GM18861 (cell line): ENCODE results near the gene CDK9.
"Not testable (repeated sequence)": the region's sequence is repeated elsewhere in the genome, so short reads cannot be mapped to it uniquely, and the experiment has no call there.

Experiments
- ATAC-seq: cut with Tn5 transposase; IDR thresholded peaks from one replicate; pipeline ENCODE4 v1.9.1; 2021; ENCODE audit not compliant: unreplicated experiment

Gene CDK9

GRCh38 chr9:127779136-127779981 lies 6.5 kb upstream of the CDK9 start:
- ATAC-seq, result peak; percentile 40

GRCh38 chr9:127780126-127780885 lies 5.5 kb upstream of the CDK9 start:
- no peak for ATAC-seq

DNA sequence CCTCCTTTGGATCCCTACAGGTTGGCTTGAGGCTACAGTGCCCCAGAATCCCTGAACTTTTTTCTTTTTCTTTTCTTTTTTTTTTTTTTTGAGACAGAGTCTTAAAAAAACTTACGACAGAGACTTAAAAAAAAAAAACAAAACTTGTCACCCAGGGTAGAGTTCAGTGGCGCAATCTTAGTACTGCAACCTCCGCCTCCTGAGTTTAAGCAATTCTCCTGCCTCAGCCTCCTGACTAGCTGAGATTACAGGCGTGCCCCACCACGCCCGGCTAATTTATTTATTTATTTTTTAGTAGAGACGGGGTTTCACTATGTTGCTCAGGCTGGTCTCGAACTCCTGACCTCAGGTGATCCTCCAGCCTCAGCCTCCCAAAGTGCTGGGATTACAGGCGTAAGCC lies 4.9 kb upstream of the CDK9 start:
- ATAC-seq, result not testable (repeated sequence)

- no peak for ATAC-seq
Measured at GRCh38 chr9:127781806-127782205, 4.0 kb upstream of the CDK9 start.

DNA sequence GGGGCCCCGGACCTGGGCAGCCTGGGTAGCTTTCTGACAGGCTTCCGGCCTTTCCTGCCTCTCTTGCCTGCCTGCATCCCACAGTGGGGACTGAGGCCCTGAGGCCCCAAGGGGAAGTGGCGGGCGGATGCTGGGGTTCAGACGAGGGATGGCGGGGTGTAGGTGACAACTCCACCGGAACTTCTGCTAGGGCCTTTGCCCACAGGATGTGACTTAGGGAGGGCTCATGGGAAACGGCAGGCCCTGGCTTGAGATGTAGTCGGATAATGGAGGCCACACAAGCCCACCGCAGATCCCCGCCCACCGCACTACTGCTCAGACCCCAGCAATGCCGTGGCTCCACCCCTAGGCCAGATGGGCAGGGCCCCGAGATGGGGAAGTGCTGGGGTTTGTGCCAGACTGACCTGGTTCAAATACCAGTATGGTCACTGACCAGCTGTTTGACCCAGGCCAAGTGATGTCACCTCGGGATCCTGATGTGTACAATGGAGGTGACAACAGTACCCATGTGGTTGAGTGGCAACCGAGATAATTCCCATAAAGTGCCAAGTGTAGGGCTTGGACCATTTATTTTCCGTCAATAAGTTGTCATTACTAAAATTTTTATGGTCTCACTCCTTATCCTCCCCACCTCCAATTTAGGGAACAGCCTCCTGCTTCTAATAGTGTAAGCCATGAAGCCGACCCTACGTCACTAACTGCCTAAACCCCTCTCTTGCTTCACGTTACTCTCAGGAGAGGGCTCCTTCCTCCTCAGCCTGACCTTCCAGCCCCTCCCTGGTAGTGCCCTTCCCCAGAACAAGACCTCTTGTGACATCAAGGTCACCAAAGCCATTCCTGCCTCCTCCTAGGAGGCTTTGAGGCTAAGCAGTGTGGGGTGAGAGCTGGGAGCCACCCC lies 2.5 kb upstream of the CDK9 start:
- ATAC-seq, result no peak

DNA sequence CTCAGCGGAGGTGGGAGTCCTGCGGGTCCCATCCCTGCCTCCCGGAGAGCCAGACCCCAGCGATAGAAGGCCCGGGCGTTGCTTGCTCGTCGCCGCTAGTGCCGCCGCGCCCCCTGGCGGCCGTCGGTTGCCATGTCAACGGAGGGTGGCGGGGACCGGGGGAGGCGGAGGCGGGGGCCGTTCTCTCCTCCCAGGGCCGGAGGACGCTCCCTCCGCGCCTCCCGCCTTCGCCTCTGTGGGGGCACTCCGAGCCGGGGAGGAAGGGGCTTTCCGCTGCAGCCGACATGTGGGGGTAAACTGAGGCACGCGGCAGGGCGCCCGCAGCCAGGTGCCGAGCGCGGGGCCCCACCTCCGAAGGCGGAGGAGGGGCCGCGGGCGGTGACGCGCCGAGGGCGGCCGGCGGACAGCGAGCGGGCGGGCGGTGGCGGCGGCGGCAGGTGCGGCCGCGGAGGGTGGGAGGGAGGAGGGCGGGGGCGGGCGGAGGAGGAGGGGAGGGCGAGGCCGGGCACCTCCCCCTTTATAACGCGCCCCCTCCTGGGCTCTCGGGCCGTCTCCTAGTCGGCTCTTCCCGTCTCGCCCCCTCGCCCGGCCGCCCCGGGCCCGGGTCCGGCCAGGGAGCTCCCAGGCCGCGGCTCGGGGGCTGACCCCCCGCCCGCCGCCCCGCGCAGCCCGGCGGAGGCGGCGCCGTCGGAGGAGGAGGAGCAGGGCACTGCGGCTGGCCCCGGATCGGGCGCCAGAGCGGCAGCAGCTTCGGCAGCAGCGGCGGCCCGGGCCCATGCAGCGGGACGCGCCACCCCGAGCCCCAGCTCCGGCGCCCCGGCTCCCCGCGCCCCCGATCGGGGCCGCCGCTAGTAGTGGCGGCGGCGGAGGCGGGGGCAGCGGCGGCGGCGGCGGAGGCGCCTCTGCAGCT lies 556 bp upstream of the CDK9 start:
- ATAC-seq, result peak; percentile 32

GRCh38 chr9:127786773-127787104 lies 905 bp downstream of the CDK9 start:
- ATAC-seq, result no peak

DNA sequence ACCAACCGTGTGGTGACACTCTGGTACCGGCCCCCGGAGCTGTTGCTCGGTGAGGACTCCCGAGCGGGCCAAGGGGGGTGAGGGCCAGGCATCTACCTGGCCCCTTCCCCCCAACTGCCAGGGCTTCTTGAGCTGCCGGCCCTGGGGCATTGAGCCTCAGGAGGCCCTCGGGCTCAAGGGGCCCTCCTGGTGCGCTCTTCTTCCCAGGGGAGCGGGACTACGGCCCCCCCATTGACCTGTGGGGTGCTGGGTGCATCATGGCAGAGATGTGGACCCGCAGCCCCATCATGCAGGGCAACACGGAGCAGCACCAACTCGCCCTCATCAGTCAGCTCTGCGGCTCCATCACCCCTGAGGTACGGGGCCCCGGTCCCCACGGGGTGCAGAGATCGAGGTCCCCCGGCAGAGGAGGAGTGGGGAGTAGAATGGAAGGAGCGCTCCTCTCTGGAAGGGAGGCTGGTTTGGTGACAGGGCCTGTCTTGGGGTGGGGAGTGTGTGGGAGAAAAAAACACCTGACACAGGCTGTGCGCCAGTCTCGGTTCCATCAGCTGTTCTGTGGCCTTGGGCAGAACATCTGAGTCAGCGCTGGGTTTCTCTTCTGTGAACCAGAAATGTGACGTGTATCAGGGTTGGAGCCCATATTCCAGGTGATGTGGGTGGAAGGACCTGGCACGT lies 2.6 kb downstream of the CDK9 start:
- ATAC-seq, result no peak

GRCh38 chr9:127789179-127789578 lies 3.3 kb downstream of the CDK9 start:
- no peak for ATAC-seq

GRCh38 chr9:127790094-127790855 lies 4.4 kb downstream of the CDK9 start:
- no peak for ATAC-seq

DNA sequence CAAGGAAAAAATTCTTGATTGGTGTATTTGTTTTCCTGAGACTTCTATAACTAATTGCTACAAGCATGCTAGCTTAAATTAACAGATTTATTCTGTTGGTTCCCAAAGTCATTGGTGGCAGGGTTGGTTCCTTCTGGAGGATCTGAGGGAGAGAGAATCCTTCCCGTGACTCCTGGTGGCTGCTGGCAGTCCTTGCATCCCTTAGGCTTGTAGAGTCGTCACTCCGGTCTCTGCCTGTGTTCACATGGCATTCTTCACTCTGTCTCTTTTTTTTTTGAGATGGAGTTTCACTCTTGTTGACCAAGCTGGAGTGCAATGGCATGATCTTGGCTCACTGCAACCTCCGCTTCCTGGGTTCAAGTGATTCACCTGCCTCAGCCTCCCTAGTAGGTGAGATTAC lies 5.3 kb downstream of the CDK9 start:
- no peak for ATAC-seq

DNA sequence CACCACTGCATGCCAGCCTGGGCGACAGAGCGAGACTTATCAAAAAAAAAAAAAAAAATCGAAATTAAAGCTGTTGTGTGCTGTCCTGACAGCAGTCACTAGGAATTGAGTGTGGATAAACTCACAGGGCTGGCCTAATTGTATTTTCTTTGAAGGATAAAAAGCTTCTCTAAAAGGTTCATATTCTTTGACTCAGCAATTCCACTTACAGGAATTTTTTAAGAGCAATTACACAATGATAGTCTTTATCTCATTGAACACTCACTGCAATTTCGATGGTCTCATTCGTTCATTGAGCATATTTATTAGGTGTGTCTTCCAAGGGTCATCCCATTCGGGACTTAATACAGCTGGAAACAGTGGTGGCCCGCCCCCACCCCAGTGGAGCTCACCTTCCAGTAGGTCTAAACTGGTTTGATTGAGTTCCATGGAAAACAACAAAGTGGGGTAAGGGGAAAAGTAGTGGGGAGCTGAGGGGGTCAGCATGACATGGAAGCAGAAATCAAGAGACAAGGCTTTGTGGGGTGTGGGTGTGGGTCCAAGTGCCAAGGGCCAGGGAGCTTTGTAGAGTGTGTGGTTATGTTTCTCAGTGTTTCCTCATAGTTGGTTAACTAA lies 6.7 kb downstream of the CDK9 start:
- no peak for ATAC-seq

DNA sequence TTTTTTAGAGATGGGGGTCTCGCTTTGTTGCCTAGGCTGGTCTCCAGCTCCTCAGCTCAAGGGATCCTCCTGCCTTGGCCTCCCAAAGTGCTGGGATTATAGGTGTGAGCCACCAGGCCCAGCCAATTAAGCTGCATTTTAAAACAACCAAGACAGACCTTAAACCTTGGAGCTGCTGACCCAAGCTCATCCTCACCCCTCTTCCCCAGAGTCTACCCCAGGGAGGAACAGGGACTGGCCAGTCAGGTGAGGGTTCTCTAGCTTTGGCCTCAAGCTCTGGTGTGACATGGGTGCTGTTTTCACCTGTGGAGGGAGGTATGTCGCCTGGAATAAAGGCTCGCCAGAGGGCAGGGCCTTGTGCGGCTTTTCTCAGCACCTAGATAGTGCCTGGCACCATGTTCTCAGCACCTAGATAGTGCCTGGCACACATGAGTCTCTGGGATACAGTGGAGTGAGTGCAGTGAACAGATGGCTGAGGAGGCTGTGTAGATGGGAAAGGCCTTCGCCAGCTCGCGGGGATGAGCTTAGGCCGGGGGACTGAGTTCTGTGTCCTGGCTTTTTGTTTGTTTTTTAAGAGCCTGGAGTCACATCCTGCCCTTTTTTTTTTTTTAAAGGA lies 7.4 kb downstream of the CDK9 start:
- no peak for ATAC-seq

GRCh38 chr9:127794001-127794791 lies 8.4 kb downstream of the CDK9 start:
- no peak for ATAC-seq

DNA sequence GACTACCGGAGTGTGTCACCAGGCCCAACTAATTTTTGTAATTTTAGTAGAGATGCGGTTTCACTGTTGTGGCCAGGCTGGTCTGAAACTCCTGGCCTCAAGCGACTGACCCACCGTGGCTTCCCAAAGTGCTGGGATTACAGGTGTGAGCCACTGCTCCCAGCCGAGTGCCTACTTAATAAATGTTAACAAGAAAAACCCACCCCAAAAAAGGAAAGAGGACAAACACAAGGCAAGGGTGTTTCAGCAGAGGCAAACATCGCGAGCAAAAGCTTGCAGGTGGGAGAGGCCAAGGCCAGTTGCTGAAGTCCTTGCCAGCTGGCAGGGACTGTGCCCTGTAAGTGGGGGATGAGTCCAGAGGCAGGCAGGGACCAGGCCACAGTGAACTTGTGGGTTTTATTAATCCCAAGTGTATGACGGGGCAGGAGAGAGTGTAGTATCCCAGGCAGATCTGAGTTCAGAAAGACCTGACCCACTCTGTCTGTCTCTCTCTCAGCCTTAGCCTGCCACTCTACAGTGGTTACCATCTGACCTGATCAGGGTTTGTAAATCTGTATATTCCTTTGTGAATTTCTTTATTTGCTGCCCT lies 10.5 kb downstream of the CDK9 start:
- no peak for ATAC-seq

GRCh38 chr9:127796852-127797370 lies 11.1 kb downstream of the CDK9 start:
- ATAC-seq, result no peak
